B cell (primary cell): ENCODE measurements around the gene UBA5.

Source experiments
- EZH2 ChIP-seq: IDR thresholded peaks from 2 replicates; pipeline ENCODE4 v1.6.1; 2012; ENCODE audit warnings: borderline replicate concordance, low read depth, mild to moderate bottlenecking, moderate library complexity, low read length; ENCODE audit not compliant: insufficient read depth, poor library complexity, severe bottlenecking
- TF ChIP-seq, protein P1 (sequence below): fragments of 200-600 bp; IDR thresholded peaks from one replicate; pipeline ENCODE4 v1.8.0; 2022; ENCODE audit warnings: antibody characterized with exemption, mild to moderate bottlenecking

GRCh38 chr3:132626955-132627354, 33.2 kb upstream of the UBA5 start:
- TF ChIP-seq, protein P1, sequence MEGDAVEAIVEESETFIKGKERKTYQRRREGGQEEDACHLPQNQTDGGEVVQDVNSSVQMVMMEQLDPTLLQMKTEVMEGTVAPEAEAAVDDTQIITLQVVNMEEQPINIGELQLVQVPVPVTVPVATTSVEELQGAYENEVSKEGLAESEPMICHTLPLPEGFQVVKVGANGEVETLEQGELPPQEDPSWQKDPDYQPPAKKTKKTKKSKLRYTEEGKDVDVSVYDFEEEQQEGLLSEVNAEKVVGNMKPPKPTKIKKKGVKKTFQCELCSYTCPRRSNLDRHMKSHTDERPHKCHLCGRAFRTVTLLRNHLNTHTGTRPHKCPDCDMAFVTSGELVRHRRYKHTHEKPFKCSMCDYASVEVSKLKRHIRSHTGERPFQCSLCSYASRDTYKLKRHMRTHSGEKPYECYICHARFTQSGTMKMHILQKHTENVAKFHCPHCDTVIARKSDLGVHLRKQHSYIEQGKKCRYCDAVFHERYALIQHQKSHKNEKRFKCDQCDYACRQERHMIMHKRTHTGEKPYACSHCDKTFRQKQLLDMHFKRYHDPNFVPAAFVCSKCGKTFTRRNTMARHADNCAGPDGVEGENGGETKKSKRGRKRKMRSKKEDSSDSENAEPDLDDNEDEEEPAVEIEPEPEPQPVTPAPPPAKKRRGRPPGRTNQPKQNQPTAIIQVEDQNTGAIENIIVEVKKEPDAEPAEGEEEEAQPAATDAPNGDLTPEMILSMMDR = no peak
- TF ChIP-seq EZH2 = no peak
